GM06990 (cell line): ENCODE data around the gene NLK.

Experiments
- DNase-seq: peaks from one replicate; pipeline ENCODE4 v3.0.0-alpha.2; 2011; ENCODE audit not compliant: insufficient read length; ENCODE audit errors: extremely low read depth
- H3K27me3 ChIP-seq: replicated peaks from 2 replicates; pipeline ENCODE4 v1.6.0; 2011; ENCODE audit warnings: low read length; ENCODE audit not compliant: control insufficient read depth, insufficient read depth
- H3K36me3 ChIP-seq: 2 replicates; pipeline ENCODE4 v1.5.1; 2011; ENCODE audit warnings: low read length; ENCODE audit not compliant: control insufficient read depth, insufficient read depth
- H3K4me3 ChIP-seq: replicated peaks from 2 replicates; pipeline ENCODE4 v1.5.1; 2011; ENCODE audit warnings: low read depth, mild to moderate bottlenecking, control low read depth, low read length
- CTCF ChIP-seq: IDR thresholded peaks from 2 replicates; pipeline ENCODE4 v1.5.1; 2011; ENCODE audit warnings: low read length, control low read depth, mild to moderate bottlenecking, inconsistent platforms; ENCODE audit not compliant: insufficient read depth, poor library complexity, severe bottlenecking

NLK gene

GRCh38 chr17:28008513-28008912 is 34.0 kb upstream of the NLK start:
- no peak for DNase-seq
- no peak overlapping the region for H3K4me3 ChIP-seq
- no peaks in the 10 kb centered on the region for H3K36me3 ChIP-seq
- no peak for TF ChIP-seq CTCF
- no peaks in the 10 kb centered on the region for H3K27me3 ChIP-seq

DNA sequence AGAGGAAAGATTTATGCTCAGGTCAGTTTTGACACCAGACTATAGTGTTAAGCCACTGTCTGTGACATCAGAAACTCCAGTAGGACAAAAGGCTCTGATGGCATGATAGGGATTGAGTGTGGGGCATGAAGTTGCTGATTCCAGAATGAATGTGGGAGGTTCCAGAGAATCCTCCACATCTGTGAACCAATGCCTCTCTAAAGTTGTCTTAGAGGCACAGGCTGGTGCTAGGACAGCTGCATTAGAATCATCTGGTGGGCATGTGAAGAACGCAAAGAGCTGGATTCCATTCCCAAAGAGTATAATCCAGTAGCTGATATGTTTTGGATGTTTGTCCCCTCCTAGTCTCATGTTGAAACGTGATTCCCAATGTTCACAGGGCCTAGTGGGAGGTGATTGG is 32.1 kb upstream of the NLK start:
- H3K4me3 ChIP-seq: no peak overlapping the region
- DNase-seq: no peak
- H3K27me3 ChIP-seq: no peaks in the 10 kb centered on the region
- no peaks in the 10 kb centered on the region for H3K36me3 ChIP-seq
- no peak for TF ChIP-seq CTCF

- Histone ChIP-seq H3K27me3 (no peaks in the 10 kb centered on the region), H3K4me3 (no peak overlapping the region), H3K36me3 (no peaks in the 10 kb centered on the region)
- TF ChIP-seq CTCF: no peak
- no peak for DNase-seq
Observed at GRCh38 chr17:28018439-28019070, 23.9 kb upstream of the NLK start.

DNA sequence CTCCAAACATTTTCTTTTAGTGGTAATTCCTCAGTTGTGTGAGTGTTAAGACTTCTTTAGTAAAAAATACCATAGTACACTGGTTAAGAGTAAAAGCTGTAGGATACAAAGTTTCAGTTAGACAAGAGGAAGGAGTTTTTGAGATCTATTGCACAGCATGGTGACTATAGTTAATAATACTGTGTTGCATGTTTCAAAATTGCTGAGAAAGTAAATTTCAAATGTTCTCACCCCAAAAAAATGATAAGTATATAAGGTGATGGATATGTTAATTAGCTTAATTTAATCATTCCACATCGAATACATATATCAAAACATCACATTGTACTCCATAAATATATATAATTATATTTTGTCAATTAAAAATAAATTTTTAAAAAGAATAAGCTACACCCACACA is 22.0 kb upstream of the NLK start:
- Histone ChIP-seq H3K36me3 (no peaks in the 10 kb centered on the region), H3K27me3 (no peaks in the 10 kb centered on the region), H3K4me3 (no peak overlapping the region)
- DNase-seq: no peak
- TF ChIP-seq CTCF: no peak

- Histone ChIP-seq H3K36me3 (no peaks in the 10 kb centered on the region), H3K27me3 (no peaks in the 10 kb centered on the region; the same call in 1 of the 2 replicates), H3K4me3 (no peak overlapping the region)
- TF ChIP-seq CTCF: no peak
- no peak for DNase-seq
Observed at GRCh38 chr17:28029044-28029443, 13.4 kb upstream of the NLK start.

DNA sequence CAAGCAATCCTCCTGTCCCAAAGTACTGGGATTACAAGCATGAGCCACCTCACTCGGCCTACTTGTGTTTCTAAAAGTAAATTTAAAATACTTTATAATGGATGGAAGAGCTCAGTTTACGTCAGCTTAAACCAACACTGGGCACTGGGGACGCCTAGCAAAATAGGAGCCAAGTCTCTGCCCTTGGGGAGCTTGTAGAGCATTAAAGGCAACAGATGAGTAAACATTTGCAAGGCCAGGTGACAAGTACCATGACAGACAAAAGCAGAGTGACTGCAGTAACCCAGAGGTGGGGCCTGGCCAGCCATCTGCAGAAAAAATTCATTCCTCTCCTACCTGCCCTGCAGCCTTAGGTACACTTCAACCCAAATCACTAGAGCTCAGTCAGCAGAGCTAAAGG is 12.1 kb upstream of the NLK start:
- DNase-seq: no peak

More for the DNA sequence above, 12.1 kb upstream of the NLK start:
- no peaks in the 10 kb centered on the region; the same call in 1 of the 2 replicates for H3K27me3 ChIP-seq
- H3K4me3 ChIP-seq: no peak overlapping the region
- H3K36me3 ChIP-seq: no peaks in the 10 kb centered on the region
- no peak for TF ChIP-seq CTCF
